NB4 (cell line): ENCODE results near the gene ATP13A2.

Experiments used
- CTCF ChIP-seq: IDR thresholded peaks from one replicate; pipeline ENCODE4 v1.5.1; 2012; ENCODE audit warnings: low read depth, low read length
- POLR2A ChIP-seq: IDR thresholded peaks from 2 replicates; pipeline ENCODE4 v1.6.1; 2011; ENCODE audit warnings: mild to moderate bottlenecking; ENCODE audit not compliant: insufficient read length; ENCODE audit errors: extremely low read depth

GRCh38 chr1:16957731-16958130 is 54.0 kb downstream of the ATP13A2 start:
- no peak for TF ChIP-seq CTCF
- TF ChIP-seq POLR2A: no peak
